H1 (cell line): Measurements from ENCODE around the gene GSE1. TPM values are rescaled to one million over a fixed set of nuclear protein-coding genes. Genes with fewer than 3 reads are reported as not detected.

ENCODE experiments used
- BCL11A ChIP-seq, 2 experiments: IDR thresholded peaks; one replicate each; pipeline ENCODE4 v1.6.1; 2011; ENCODE audit warnings: low read depth in 2 of 2, low read length in 2 of 2, mild to moderate bottlenecking in 2 of 2
- CEBPB ChIP-seq: IDR thresholded peaks from 2 replicates; pipeline ENCODE4 v1.6.1; 2012; ENCODE audit warnings: low read depth, low read length
- CHD7 ChIP-seq: fragments of 300-600 bp; sonication (generic); IDR thresholded peaks from 2 replicates; pipeline ENCODE4 v1.7.1; 2012; ENCODE audit warnings: low read length, moderate library complexity, mild to moderate bottlenecking, inconsistent platforms; ENCODE audit not compliant: insufficient replicate concordance
- CREB1 ChIP-seq: IDR thresholded peaks from 2 replicates; pipeline ENCODE4 v1.6.1; 2012; ENCODE audit warnings: inconsistent platforms
- CTBP2 ChIP-seq: IDR thresholded peaks from 2 replicates; pipeline ENCODE4 v1.7.0; 2011; ENCODE audit warnings: borderline replicate concordance, mild to moderate bottlenecking, moderate library complexity, mixed read lengths, low read length; ENCODE audit not compliant: insufficient read depth, insufficient read length
- HDAC2 ChIP-seq, 2 experiments: fragments of 300-600 bp in 1 of 2; sonication (generic) in 1 of 2; IDR thresholded peaks; 2 replicates each; pipeline ENCODE4 v1.6.1; 2011 to 2012; ENCODE audit warnings: low read depth in 2 of 2, low read length in 2 of 2, mild to moderate bottlenecking in 2 of 2, moderate library complexity in 2 of 2, borderline replicate concordance in 1 of 2, inconsistent platforms in 1 of 2
- MAFK ChIP-seq: IDR thresholded peaks from 2 replicates; pipeline ENCODE4 v1.6.1; 2012; ENCODE audit warnings: low read depth, mild to moderate bottlenecking, improper control_type of control experiment, low read length
- POLR2AphosphoS5 ChIP-seq: IDR thresholded peaks from 2 replicates; pipeline ENCODE4 v1.6.1; 2011; ENCODE audit warnings: low read depth, low read length
- RXRA ChIP-seq: IDR thresholded peaks from 2 replicates; pipeline ENCODE4 v1.6.1; 2011; ENCODE audit warnings: low read depth, mild to moderate bottlenecking, low read length, moderate library complexity; ENCODE audit not compliant: insufficient read depth
- TEAD4 ChIP-seq: IDR thresholded peaks from 2 replicates; pipeline ENCODE4 v1.6.1; 2012; ENCODE audit warnings: low read depth, low read length, inconsistent platforms, mixed read lengths
- YY1 ChIP-seq: IDR thresholded peaks from 2 replicates; pipeline ENCODE4 v1.6.1; 2011; ENCODE audit warnings: low read depth, mild to moderate bottlenecking, low read length
- polyA plus RNA-seq, 7 experiments: library from polyadenylated mRNA; depleted of rRNA in 3 of 7; stranded (reverse) in 5 of 7; unstranded in 2 of 7; fragments of >200 nt in 5 of 7; fragments of 200-250 nt in 2 of 7; gene quantifications; 1 replicate in 5 of 7; 2 replicates in 1 of 7; 4 replicates in 1 of 7; pipeline versions ENCODE4 v1.2.1 to v1.2.3, GENCODE V29; 2011 to 2013; ENCODE audit warnings: missing spikeins in 2 of 7, mixed read lengths in 2 of 7
- total RNA-seq: library from RNA; stranded (reverse); fragmentation: NEBNext Ultra II Directional; extraction: Animal tissue kit (Norgen Biotek cat#: 25700); gene quantifications from 2 replicates; pipeline ENCODE4 v1.2.1, GENCODE V29; 2021

GSE1 gene
- total and polyA plus RNA-seq, 2 of the 8 experiments (the other 6 are each of a cell fraction or from before 2014, with no cell fraction given): 26.0 to 65.6 TPM

DNA sequence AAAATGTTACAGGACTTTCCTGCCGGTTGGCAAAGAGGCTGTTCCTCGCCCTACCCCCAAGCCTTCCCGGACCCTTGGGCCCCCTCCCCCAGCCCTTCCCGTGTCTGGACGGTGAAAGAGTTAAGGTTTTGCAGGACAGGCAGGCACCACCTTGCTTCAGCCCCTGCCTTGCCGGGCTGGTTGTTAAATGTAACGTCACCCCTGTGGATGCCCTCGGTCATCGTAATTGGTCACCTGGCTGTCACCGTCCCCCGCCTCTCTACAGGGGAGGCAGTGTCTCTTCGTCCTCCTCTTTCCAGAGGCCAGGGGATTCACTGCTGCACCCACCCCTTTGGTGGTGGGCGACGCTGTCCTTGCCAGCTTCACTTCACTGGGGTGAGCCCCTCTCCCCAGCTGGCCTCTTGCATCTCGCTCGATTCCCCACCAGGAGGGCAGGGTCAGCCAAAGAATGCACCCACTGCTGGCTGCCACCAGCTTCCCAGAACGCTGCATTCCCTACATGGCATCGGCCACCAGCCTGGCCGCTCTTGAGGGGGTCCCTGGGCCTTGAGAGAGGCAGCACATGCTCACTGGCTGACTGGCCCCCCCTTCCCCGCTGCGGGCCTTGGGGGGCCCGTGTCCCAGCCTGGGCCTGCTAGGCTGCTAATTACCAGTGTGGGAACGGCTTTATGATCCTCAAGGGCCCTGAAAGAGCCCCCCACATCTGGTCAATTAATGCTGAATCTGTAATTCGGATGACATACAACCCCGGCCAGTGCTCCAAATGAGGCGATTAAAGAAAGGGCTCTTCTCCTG is 25.2 kb upstream of the GSE1 start (continued):
- TF ChIP-seq CHD7: no peak
- TF ChIP-seq CREB1: no peak
- no peak for TF ChIP-seq RXRA
- no peak for TF ChIP-seq HDAC2 (IDR thresholded peaks at IDR 0.05; ENCODE audit: borderline replicate concordance in 1 of 2, low read depth in 2 of 2, low read length in 2 of 2)
- TF ChIP-seq POLR2AphosphoS5: no peak
- TF ChIP-seq CTBP2: no peak
- no peak for TF ChIP-seq CEBPB
- no peak for TF ChIP-seq MAFK
- peak; percentile 20; the same call in 1 of the 2 replicates for TF ChIP-seq TEAD4
- no peak for TF ChIP-seq YY1
- TF ChIP-seq BCL11A (IDR thresholded peaks at IDR 0.05; ENCODE audit: low read depth in 2 of 2, low read length in 2 of 2): no peak
